ENCODE measurements around the gene LYRM9.

DNA sequence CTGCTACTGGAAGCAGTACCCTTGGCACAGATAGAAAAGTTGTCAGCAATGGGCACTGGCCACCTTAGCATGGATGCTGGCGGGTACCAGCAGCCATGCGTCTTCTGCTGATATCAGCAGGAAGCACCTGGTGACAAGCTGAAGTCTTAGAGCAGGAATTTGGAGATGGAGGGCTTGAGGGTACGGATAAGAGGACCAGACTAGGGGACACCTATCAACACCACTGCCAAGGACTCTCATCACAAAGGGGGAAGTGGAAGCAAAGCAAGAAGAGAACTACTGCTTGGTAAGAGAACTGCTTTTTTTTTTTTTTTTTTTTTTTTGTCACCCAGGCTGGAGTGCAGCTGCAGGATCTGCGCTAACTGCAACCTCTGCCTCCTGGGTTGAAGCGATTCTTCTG is 35.4 kb upstream of the LYRM9 start:
- TF ChIP-seq, protein P1, sequence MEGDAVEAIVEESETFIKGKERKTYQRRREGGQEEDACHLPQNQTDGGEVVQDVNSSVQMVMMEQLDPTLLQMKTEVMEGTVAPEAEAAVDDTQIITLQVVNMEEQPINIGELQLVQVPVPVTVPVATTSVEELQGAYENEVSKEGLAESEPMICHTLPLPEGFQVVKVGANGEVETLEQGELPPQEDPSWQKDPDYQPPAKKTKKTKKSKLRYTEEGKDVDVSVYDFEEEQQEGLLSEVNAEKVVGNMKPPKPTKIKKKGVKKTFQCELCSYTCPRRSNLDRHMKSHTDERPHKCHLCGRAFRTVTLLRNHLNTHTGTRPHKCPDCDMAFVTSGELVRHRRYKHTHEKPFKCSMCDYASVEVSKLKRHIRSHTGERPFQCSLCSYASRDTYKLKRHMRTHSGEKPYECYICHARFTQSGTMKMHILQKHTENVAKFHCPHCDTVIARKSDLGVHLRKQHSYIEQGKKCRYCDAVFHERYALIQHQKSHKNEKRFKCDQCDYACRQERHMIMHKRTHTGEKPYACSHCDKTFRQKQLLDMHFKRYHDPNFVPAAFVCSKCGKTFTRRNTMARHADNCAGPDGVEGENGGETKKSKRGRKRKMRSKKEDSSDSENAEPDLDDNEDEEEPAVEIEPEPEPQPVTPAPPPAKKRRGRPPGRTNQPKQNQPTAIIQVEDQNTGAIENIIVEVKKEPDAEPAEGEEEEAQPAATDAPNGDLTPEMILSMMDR (IDR thresholded peaks at IDR 0.05): no peak
- TF ChIP-seq EP300 (IDR thresholded peaks at IDR 0.05) (no peak), POLR2A (IDR thresholded peaks at IDR 0.05) (no peak)
